MM.1S (cell line): ENCODE measurements around the gene CACNA1C.

Experiments used
- DNase-seq: peaks from one replicate; pipeline ENCODE4 v3.0.0-alpha.2; 2015
- H2AFZ ChIP-seq: fragments of 300-600 bp; sonication (generic); 2 replicates; pipeline ENCODE4 v1.6.0; 2016; ENCODE audit warnings: antibody characterized with exemption, low read length
- H3F3A ChIP-seq: fragments of 300-600 bp; sonication (generic); 2 replicates; pipeline ENCODE4 v1.6.1; 2016; ENCODE audit warnings: mild to moderate bottlenecking, antibody characterized with exemption, low read length, moderate library complexity, mixed read lengths; ENCODE audit not compliant: insufficient read depth
- H3K27ac ChIP-seq: fragments of 300-600 bp; sonication (generic); 2 replicates; pipeline ENCODE4 v1.5.1; 2016; ENCODE audit warnings: mild to moderate bottlenecking, low read length
- H3K27me3 ChIP-seq: fragments of 300-600 bp; sonication (generic); replicated peaks from 2 replicates; pipeline ENCODE4 v1.6.0; 2016; ENCODE audit warnings: low read length; ENCODE audit not compliant: insufficient read depth
- H3K36me3 ChIP-seq: fragments of 300-600 bp; sonication (generic); replicated peaks from 2 replicates; pipeline ENCODE4 v1.6.1; 2016; ENCODE audit warnings: mild to moderate bottlenecking, low read length, mixed read lengths; ENCODE audit not compliant: insufficient read depth
- H3K4me1 ChIP-seq: fragments of 300-600 bp; sonication (generic); 2 replicates; pipeline ENCODE4 v1.6.1; 2016; ENCODE audit warnings: low read length, mixed read lengths
- H3K4me2 ChIP-seq: fragments of 300-600 bp; sonication (generic); 2 replicates; pipeline ENCODE4 v1.6.0; 2016; ENCODE audit warnings: low read depth, low read length
- H3K4me3 ChIP-seq: fragments of 300-600 bp; sonication (generic); 2 replicates; pipeline ENCODE4 v1.5.1; 2016; ENCODE audit warnings: low read length, mixed read lengths
- H3K79me2 ChIP-seq: fragments of 300-600 bp; sonication (generic); 2 replicates; pipeline ENCODE4 v1.6.1; 2016; ENCODE audit warnings: mixed run types, low read length, mixed read lengths
- H3K9ac ChIP-seq: fragments of 300-600 bp; sonication (generic); 2 replicates; pipeline ENCODE4 v1.6.1; 2016; ENCODE audit warnings: low read length, mixed read lengths
- H3K9me2 ChIP-seq: fragments of 300-600 bp; sonication (generic); replicated peaks from 2 replicates; pipeline ENCODE4 v1.6.1; 2016; ENCODE audit warnings: mild to moderate bottlenecking, low read length, mixed read lengths; ENCODE audit not compliant: insufficient read depth
- H3K9me3 ChIP-seq: fragments of 300-600 bp; sonication (generic); replicated peaks from 2 replicates; pipeline ENCODE4 v1.6.1; 2016; ENCODE audit warnings: mild to moderate bottlenecking, low read length, mixed read lengths; ENCODE audit not compliant: insufficient read depth
- H4K20me1 ChIP-seq: fragments of 300-600 bp; sonication (generic); 2 replicates; pipeline ENCODE4 v1.6.1; 2016; ENCODE audit warnings: mild to moderate bottlenecking, low read length, moderate library complexity, mixed read lengths; ENCODE audit not compliant: insufficient read depth
- CTCF ChIP-seq: fragments of 300-600 bp; sonication (generic); IDR thresholded peaks from 2 replicates; pipeline ENCODE4 v1.5.1; 2016; ENCODE audit warnings: antibody characterized with exemption, low read length, mixed read lengths
- EZH2 ChIP-seq: fragments of 300-600 bp; sonication (generic); optimal IDR thresholded peaks from 2 replicates; pipeline ENCODE3; 2017; ENCODE audit warnings: low read depth, mild to moderate bottlenecking, antibody characterized with exemption, low read length, mixed read lengths
- EZH2phosphoT487 ChIP-seq: fragments of 300-600 bp; sonication (generic); IDR thresholded peaks from 2 replicates; pipeline ENCODE4 v1.6.1; 2018; ENCODE audit warnings: antibody characterized with exemption, low read length

The CACNA1C gene

GRCh38 chr12:2649201-2650030, 596.6 kb downstream of the CACNA1C start:
- Histone ChIP-seq H4K20me1 (no peaks in the 10 kb centered on the region), H3K9me3 (no peaks in the 10 kb centered on the region), H3K27me3 (peaks cover 25% of the 10 kb centered on the region), H3K36me3 (no peaks in the 10 kb centered on the region), H3K79me2 (no peaks in the 10 kb centered on the region), H3K4me3 (no peak overlapping the region), H3F3A (no peaks in the 10 kb centered on the region), H3K4me1 (peaks cover 8% of the 10 kb centered on the region; the same call in 1 of the 2 replicates), H3K4me2 (no peak overlapping the region), H2AFZ (no peak overlapping the region), H3K9me2 (no peaks in the 10 kb centered on the region), H3K9ac (no peak overlapping the region), H3K27ac (no peak overlapping the region)
- DNase-seq, result no peak
- TF ChIP-seq EZH2phosphoT487 (no peak), EZH2 (no peak), CTCF (no peak)

GRCh38 chr12:2650261-2651067, 597.7 kb downstream of the CACNA1C start:
- no peaks in the 10 kb centered on the region for H3K9me3 ChIP-seq
- H3K27ac ChIP-seq, result no peak overlapping the region
- no peaks in the 10 kb centered on the region for H3K36me3 ChIP-seq
- TF ChIP-seq EZH2phosphoT487 (no peak), EZH2 (no peak), CTCF (no peak)
- no peak for DNase-seq
- no peaks in the 10 kb centered on the region for H3F3A ChIP-seq
- peaks cover 2% of the 10 kb centered on the region; the same call in 1 of the 2 replicates for H3K4me1 ChIP-seq
- no peaks in the 10 kb centered on the region for H3K9me2 ChIP-seq
- H3K4me3 ChIP-seq, result no peak overlapping the region
- no peak overlapping the region for H3K4me2 ChIP-seq
- H3K27me3 ChIP-seq, result peaks cover 25% of the 10 kb centered on the region
- H2AFZ ChIP-seq, result no peak overlapping the region
- no peaks in the 10 kb centered on the region for H4K20me1 ChIP-seq
- no peaks in the 10 kb centered on the region for H3K79me2 ChIP-seq
- H3K9ac ChIP-seq, result no peak overlapping the region

GRCh38 chr12:2651068-2651965, 598.5 kb downstream of the CACNA1C start:
- TF ChIP-seq CTCF (no peak), EZH2phosphoT487 (no peak), EZH2 (no peak)
- Histone ChIP-seq H3K27ac (no peak overlapping the region), H3K79me2 (no peaks in the 10 kb centered on the region), H3F3A (no peaks in the 10 kb centered on the region), H2AFZ (no peak overlapping the region), H4K20me1 (no peaks in the 10 kb centered on the region), H3K4me2 (no peak overlapping the region), H3K9ac (no peak overlapping the region), H3K9me3 (no peaks in the 10 kb centered on the region), H3K4me3 (no peak overlapping the region), H3K36me3 (no peaks in the 10 kb centered on the region), H3K4me1 (no peaks in the 10 kb centered on the region), H3K9me2 (no peaks in the 10 kb centered on the region), H3K27me3 (peaks cover 25% of the 10 kb centered on the region)
- no peak for DNase-seq
